Fibroblast of villous mesenchyme (primary cell): ENCODE measurements around the gene HSPB6. TPM values are rescaled to one million over a fixed set of nuclear protein-coding genes. Genes with fewer than 3 reads are reported as not detected.
A peak's percentile ranks its signal among the peaks of the same experiment; 100 is the strongest.

ENCODE experiments used
- DNase-seq: peaks from one replicate; pipeline ENCODE4 v3.0.0-alpha.2; 2010; ENCODE audit warnings: low read depth
- H3K4me3 ChIP-seq: 2 replicates; pipeline ENCODE4 v1.5.1; 2011; ENCODE audit warnings: low read depth, mild to moderate bottlenecking, low read length
- total RNA-seq: library from RNA; depleted of rRNA; stranded (reverse); fragments of >200 nt; gene quantifications from 2 replicates; pipeline ENCODE4 v1.2.3, GENCODE V29; 2012
- TF ChIP-seq, protein P1 (sequence below): IDR thresholded peaks from 2 replicates; pipeline ENCODE4 v1.5.1; 2012; ENCODE audit warnings: low read depth, mild to moderate bottlenecking, low read length; ENCODE audit not compliant: insufficient read depth

Gene HSPB6
- total RNA-seq, 1 donor: 20.7 TPM

- H3K4me3 ChIP-seq: no peak overlapping the region
- no peak for DNase-seq
- TF ChIP-seq, protein P1, sequence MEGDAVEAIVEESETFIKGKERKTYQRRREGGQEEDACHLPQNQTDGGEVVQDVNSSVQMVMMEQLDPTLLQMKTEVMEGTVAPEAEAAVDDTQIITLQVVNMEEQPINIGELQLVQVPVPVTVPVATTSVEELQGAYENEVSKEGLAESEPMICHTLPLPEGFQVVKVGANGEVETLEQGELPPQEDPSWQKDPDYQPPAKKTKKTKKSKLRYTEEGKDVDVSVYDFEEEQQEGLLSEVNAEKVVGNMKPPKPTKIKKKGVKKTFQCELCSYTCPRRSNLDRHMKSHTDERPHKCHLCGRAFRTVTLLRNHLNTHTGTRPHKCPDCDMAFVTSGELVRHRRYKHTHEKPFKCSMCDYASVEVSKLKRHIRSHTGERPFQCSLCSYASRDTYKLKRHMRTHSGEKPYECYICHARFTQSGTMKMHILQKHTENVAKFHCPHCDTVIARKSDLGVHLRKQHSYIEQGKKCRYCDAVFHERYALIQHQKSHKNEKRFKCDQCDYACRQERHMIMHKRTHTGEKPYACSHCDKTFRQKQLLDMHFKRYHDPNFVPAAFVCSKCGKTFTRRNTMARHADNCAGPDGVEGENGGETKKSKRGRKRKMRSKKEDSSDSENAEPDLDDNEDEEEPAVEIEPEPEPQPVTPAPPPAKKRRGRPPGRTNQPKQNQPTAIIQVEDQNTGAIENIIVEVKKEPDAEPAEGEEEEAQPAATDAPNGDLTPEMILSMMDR: no peak
These were observed 7.8 kb upstream of the HSPB6 start for GRCh38 chr19:35764432-35765315.

DNA sequence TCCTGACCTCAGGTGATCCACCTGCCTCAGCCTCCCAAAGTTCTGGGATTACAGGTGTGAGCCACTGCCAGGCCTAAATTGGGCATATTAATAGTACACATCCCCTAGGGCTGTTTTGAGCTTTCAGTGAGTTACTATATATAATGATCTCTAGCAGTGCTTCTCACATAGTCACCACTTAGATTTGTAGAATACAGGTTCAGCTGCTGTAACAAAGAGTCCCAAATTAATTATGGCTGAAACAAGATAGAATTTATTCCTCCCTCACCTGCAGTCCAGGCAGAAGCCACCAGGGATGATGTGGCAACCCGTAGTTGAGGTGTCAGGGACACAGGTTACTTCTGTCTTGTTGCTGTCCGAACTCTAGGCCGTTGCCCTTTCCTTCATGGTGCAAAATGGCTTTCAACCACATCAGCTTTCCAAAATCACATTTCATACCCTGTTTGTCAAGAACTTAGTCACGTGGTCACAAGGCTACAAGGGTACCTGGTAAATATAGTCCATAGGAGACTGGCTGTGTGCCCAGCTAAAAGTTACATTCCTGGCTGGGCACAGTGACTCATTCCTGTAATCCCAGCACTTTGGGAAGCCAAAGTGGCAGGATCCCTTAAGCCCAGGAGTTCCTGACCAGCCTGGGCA lies 4.0 kb upstream of the HSPB6 start:
- TF ChIP-seq, protein P1: no peak
- DNase-seq: no peak

GRCh38 chr19:35759697-35760096 lies 2.9 kb upstream of the HSPB6 start:
- no peak overlapping the region for H3K4me3 ChIP-seq
- TF ChIP-seq, protein P1: no peak
- DNase-seq: no peak

More for the DNA sequence above, 4.0 kb upstream of the HSPB6 start:
- no peak overlapping the region for H3K4me3 ChIP-seq

GRCh38 chr19:35757749-35758608 lies 1.1 kb upstream of the HSPB6 start, which contains the start of gene PROSER3:
Gene PROSER3, plus strand, starts transcription at chr19:35758176. Its CDS starts 40 bp downstream, at chr19:35758216.
- TF ChIP-seq, protein P1: no peak
- DNase-seq: peak; percentile 100
- peak within 1 kb of the TSS; percentile 92 for H3K4me3 ChIP-seq

DNA sequence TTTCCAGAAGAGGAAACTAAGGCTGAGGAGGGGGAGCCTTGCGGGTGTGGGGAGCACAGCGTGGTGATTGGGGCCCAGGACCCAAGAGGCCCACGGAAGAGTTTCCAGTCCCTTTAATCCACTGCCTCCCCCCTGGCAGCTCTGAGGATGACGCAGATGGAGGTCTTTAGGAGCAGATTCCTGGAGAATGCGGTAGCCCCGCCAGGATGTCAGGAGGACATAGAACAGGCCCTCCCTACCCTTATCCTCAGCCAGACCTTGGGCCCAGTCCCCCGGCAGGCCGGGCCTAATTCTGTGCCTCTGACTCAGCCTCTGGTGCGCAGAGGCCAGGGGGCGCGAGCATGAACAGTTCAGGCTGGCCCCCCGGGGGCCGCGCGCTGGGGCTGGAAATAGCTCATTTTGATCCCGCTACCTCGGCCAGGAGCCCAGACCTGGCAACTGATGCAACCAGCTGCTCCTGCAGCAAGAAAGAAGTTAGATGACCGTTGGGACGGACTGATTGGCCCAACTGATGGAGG lies 461 bp upstream of the HSPB6 start:
- H3K4me3 ChIP-seq: peak overlapping the region; percentile 92
- TF ChIP-seq, protein P1: no peak
- peak; percentile 99 for DNase-seq
